Thoracic aorta (tissue), 2 donors: Measurements from ENCODE around the gene FARP1. TPM values are rescaled to one million over a fixed set of nuclear protein-coding genes. Genes with fewer than 3 reads are reported as not detected.

ENCODE experiments used
- ATAC-seq: fragments of 150-250 bp; one replicate; pipeline ENCODE4 v1.8.0; 2017; ENCODE audit warnings: low read depth; ENCODE audit not compliant: insufficient number of reproducible peaks, low FRiP score
- DNase-seq: peaks from one replicate; pipeline ENCODE4 v3.0.0-alpha.2; 2020; ENCODE audit warnings: low spot score
- H3K27ac ChIP-seq, 2 donors: fragments of 200-600 bp; sonication (generic); 1 replicate in 1 of 2; 2 replicates in 1 of 2; pipeline ENCODE4 v1.5.1; 2016; ENCODE audit warnings: mild to moderate bottlenecking in 2 of 2, moderate library complexity in 2 of 2
- H3K27me3 ChIP-seq: fragments of 200-600 bp; sonication (generic); replicated peaks from 2 replicates; pipeline ENCODE4 v1.6.0; 2016; ENCODE audit warnings: mild to moderate bottlenecking; ENCODE audit not compliant: insufficient read depth
- H3K36me3 ChIP-seq: fragments of 200-600 bp; sonication (generic); one replicate; pipeline ENCODE4 v1.5.1; 2016
- H3K4me1 ChIP-seq, 2 donors: fragments of 200-600 bp; sonication (generic); 1 replicate in 1 of 2; 2 replicates in 1 of 2; pipeline versions ENCODE4 v1.5.1 to v1.6.0; 2016; ENCODE audit warnings: low read depth in 2 of 2, mild to moderate bottlenecking in 1 of 2; ENCODE audit not compliant: control insufficient read depth in 1 of 2
- H3K4me3 ChIP-seq: fragments of 200-600 bp; sonication (generic); 2 replicates; pipeline ENCODE4 v1.5.1; 2016; ENCODE audit warnings: mild to moderate bottlenecking
- H3K9me3 ChIP-seq: fragments of 200-600 bp; sonication (generic); 2 replicates; pipeline ENCODE4 v1.5.1; 2016
- CTCF ChIP-seq: fragments of 200-600 bp; sonication (generic); IDR thresholded peaks from one replicate; pipeline ENCODE4 v1.5.1; 2019; ENCODE audit warnings: antibody characterized with exemption
- total RNA-seq, 2 donors: library from RNA; depleted of rRNA; stranded (reverse); fragments of >200 nt; gene quantifications; one replicate each; pipeline versions ENCODE4 v1.1.0 to v1.2.3, GENCODE V29; 2016

The FARP1 gene
- total RNA-seq, 2 donors from 2014 or later = 17.6 to 30.3 TPM

- Histone ChIP-seq H3K27me3 (no peaks in the 10 kb centered on the region), H3K9me3 (no peaks in the 10 kb centered on the region), H3K27ac (no peak overlapping the region), H3K4me3 (no peak overlapping the region), H3K36me3 (no peaks in the 10 kb centered on the region), H3K4me1 (no peaks in the 10 kb centered on the region)
- no peak for TF ChIP-seq CTCF
- no peak for DNase-seq
- ATAC-seq = no peak
These were observed 170.4 kb downstream of the FARP1 start for GRCh38 chr13:98313023-98313921.

GRCh38 chr13:98313922-98314292, 171.0 kb downstream of the FARP1 start:
- Histone ChIP-seq H3K27ac (no peak overlapping the region), H3K4me3 (no peak overlapping the region), H3K4me1 (no peaks in the 10 kb centered on the region), H3K9me3 (no peaks in the 10 kb centered on the region), H3K36me3 (no peaks in the 10 kb centered on the region), H3K27me3 (no peaks in the 10 kb centered on the region)
- DNase-seq (no peak), ATAC-seq (no peak)
- TF ChIP-seq CTCF = no peak

GRCh38 chr13:98315466-98315865, 172.6 kb downstream of the FARP1 start:
- no peak overlapping the region for H3K27ac ChIP-seq

GRCh38 chr13:98315902-98316301, 173.0 kb downstream of the FARP1 start:
- H3K27ac ChIP-seq = no peak overlapping the region
- H3K4me1 ChIP-seq = no peaks in the 10 kb centered on the region
- H3K27me3 ChIP-seq = no peaks in the 10 kb centered on the region
- ATAC-seq = no peak
- no peak for TF ChIP-seq CTCF
- H3K36me3 ChIP-seq = no peaks in the 10 kb centered on the region
- no peak for DNase-seq
- H3K4me3 ChIP-seq = no peak overlapping the region
- no peaks in the 10 kb centered on the region for H3K9me3 ChIP-seq

More at GRCh38 chr13:98315466-98315865, 172.6 kb downstream of the FARP1 start:
- H3K4me3 ChIP-seq = no peak overlapping the region
- H3K36me3 ChIP-seq = no peaks in the 10 kb centered on the region
- H3K27me3 ChIP-seq = no peaks in the 10 kb centered on the region
- no peak for ATAC-seq
- no peaks in the 10 kb centered on the region for H3K4me1 ChIP-seq
- no peak for DNase-seq
- no peak for TF ChIP-seq CTCF
- no peaks in the 10 kb centered on the region for H3K9me3 ChIP-seq

GRCh38 chr13:98317573-98318171, 174.8 kb downstream of the FARP1 start:
- no peak overlapping the region for H3K4me3 ChIP-seq
- no peaks in the 10 kb centered on the region for H3K27me3 ChIP-seq
- no peaks in the 10 kb centered on the region for H3K4me1 ChIP-seq
- no peak overlapping the region for H3K27ac ChIP-seq
- H3K9me3 ChIP-seq = no peaks in the 10 kb centered on the region
- no peak for DNase-seq
- no peak for TF ChIP-seq CTCF
- no peaks in the 10 kb centered on the region for H3K36me3 ChIP-seq
- no peak for ATAC-seq
